DND-41 (cell line): Measurements from ENCODE around the gene GRB2.

ENCODE experiments used
- ATAC-seq: fragments of 200-7000 bp; cut with Tn5 transposase; 3 replicates; pipeline ENCODE4 v1.9.1; 2021; ENCODE audit warnings: low read depth; ENCODE audit not compliant: insufficient read depth
- DNase-seq: peaks from one replicate; pipeline ENCODE4 v3.0.0-alpha.2; 2020
- H2AFZ ChIP-seq: 2 replicates; pipeline ENCODE4 v1.6.0; 2012; ENCODE audit warnings: low read depth, low read length
- H3K27ac ChIP-seq: 2 replicates; pipeline ENCODE4 v1.5.1; 2012; ENCODE audit warnings: low read length, inconsistent platforms
- H3K27me3 ChIP-seq: fragments of 200-600 bp; sonication (generic); 2 replicates; pipeline ENCODE4 v1.6.0; 2012; ENCODE audit warnings: low read length, mild to moderate bottlenecking, inconsistent platforms; ENCODE audit not compliant: insufficient read depth, poor library complexity
- H3K36me3 ChIP-seq: 2 replicates; pipeline ENCODE4 v1.5.1; 2012; ENCODE audit warnings: low read length, inconsistent platforms; ENCODE audit not compliant: insufficient read depth
- H3K4me1 ChIP-seq: 2 replicates; pipeline ENCODE4 v1.5.1; 2012; ENCODE audit warnings: mild to moderate bottlenecking, low read length; ENCODE audit not compliant: insufficient read depth
- H3K4me2 ChIP-seq: 2 replicates; pipeline ENCODE4 v1.6.0; 2012; ENCODE audit warnings: mild to moderate bottlenecking, moderate library complexity, low read length, inconsistent platforms; ENCODE audit not compliant: insufficient read depth
- H3K4me3 ChIP-seq, 2 experiments: fragments of 200-600 bp in 1 of 2; shearing (Covaris generic) in 1 of 2; 2 replicates each; pipeline ENCODE4 v1.5.1; 2012 to 2016; ENCODE audit warnings: inconsistent platforms in 2 of 2, low read length in 2 of 2, mild to moderate bottlenecking in 2 of 2, low read depth in 1 of 2, moderate library complexity in 1 of 2
- H3K79me2 ChIP-seq: 2 replicates; pipeline ENCODE4 v1.6.0; 2012; ENCODE audit warnings: low read length, inconsistent platforms; ENCODE audit not compliant: insufficient read depth
- H3K9ac ChIP-seq: 2 replicates; pipeline ENCODE4 v1.6.0; 2012; ENCODE audit warnings: low read depth, mild to moderate bottlenecking, inconsistent platforms, low read length, moderate library complexity
- H3K9me3 ChIP-seq: 2 replicates; pipeline ENCODE4 v1.5.1; 2012; ENCODE audit warnings: low read length, moderate library complexity, mild to moderate bottlenecking, inconsistent platforms; ENCODE audit not compliant: insufficient read depth, severe bottlenecking
- H4K20me1 ChIP-seq: 2 replicates; pipeline ENCODE4 v1.6.0; 2012; ENCODE audit warnings: low read length; ENCODE audit not compliant: insufficient read depth
- CTCF ChIP-seq: IDR thresholded peaks from 2 replicates; pipeline ENCODE4 v1.5.1; 2012; ENCODE audit warnings: borderline replicate concordance, low read length, moderate library complexity, mild to moderate bottlenecking; ENCODE audit not compliant: poor library complexity, severe bottlenecking; ENCODE audit errors: extremely low read depth
- EZH2 ChIP-seq: IDR thresholded peaks from 3 replicates; pipeline ENCODE4 v1.6.1; 2012; ENCODE audit warnings: borderline replicate concordance, low read depth, mild to moderate bottlenecking, moderate library complexity, low read length, inconsistent platforms; ENCODE audit not compliant: severe bottlenecking

The GRB2 gene

GRCh38 chr17:75271233-75271954 is 134.1 kb downstream of the GRB2 start:
- H3K9ac ChIP-seq, result peak overlapping the region; percentile 91
- peak overlapping the region; percentile 89 for H3K27ac ChIP-seq
- H3K4me1 ChIP-seq, result peaks cover 41% of the 10 kb centered on the region
- peaks cover 39% of the 10 kb centered on the region for H3K79me2 ChIP-seq
- peaks cover 8% of the 10 kb centered on the region for H4K20me1 ChIP-seq
- peak overlapping the region; percentile 96 for H2AFZ ChIP-seq
- no peak for TF ChIP-seq EZH2
- peak; percentile 84 for TF ChIP-seq CTCF
- peak overlapping the region; percentile 86 for H3K4me2 ChIP-seq
- peaks cover 47% of the 10 kb centered on the region for H3K36me3 ChIP-seq
- DNase-seq (peak; percentile 85), ATAC-seq (peak; percentile 77)
- no peaks in the 10 kb centered on the region for H3K9me3 ChIP-seq
- peak overlapping the region; percentile 76 to 98 for H3K4me3 ChIP-seq
- H3K27me3 ChIP-seq, result no peaks in the 10 kb centered on the region

GRCh38 chr17:75270966-75271232 is 134.6 kb downstream of the GRB2 start, which contains the start of gene MIF4GD:
Gene MIF4GD (minus strand): TSS chr17:75271231. CDS start chr17:75270195, 1,036 bp downstream.
- Histone ChIP-seq H3K9me3 (no peaks in the 10 kb centered on the region), H3K27me3 (no peaks in the 10 kb centered on the region), H4K20me1 (peaks cover 8% of the 10 kb centered on the region), H3K9ac (peak within 1 kb of the TSS; percentile 91), H2AFZ (peak within 1 kb of the TSS; percentile 96), H3K27ac (peak within 1 kb of the TSS; percentile 89), H3K4me1 (peaks cover 41% of the 10 kb centered on the region), H3K36me3 (peaks cover 52% of the 10 kb centered on the region), H3K79me2 (peaks cover 39% of the 10 kb centered on the region), H3K4me2 (peak within 1 kb of the TSS; percentile 96), H3K4me3 (peak within 1 kb of the TSS; percentile 76 to 98)
- ATAC-seq, result no peak
- no peak for TF ChIP-seq EZH2
- no peak for TF ChIP-seq CTCF
- DNase-seq, result no peak

- Histone ChIP-seq H3K36me3 (peaks cover 53% of the 10 kb centered on the region), H2AFZ (peak overlapping the region; percentile 91), H3K4me1 (peaks cover 41% of the 10 kb centered on the region), H3K4me2 (peak overlapping the region; percentile 96), H3K27me3 (no peaks in the 10 kb centered on the region), H3K9ac (peak overlapping the region; percentile 91), H3K4me3 (peak overlapping the region; percentile 64 to 98; a peak in 3 of 4 replicates), H3K27ac (peak overlapping the region; percentile 80), H3K9me3 (no peaks in the 10 kb centered on the region), H3K79me2 (peaks cover 40% of the 10 kb centered on the region), H4K20me1 (peaks cover 8% of the 10 kb centered on the region)
- peak; percentile 67 for TF ChIP-seq CTCF
- no peak for TF ChIP-seq EZH2
- DNase-seq (peak; percentile 68), ATAC-seq (peak; percentile 50)
Observed at GRCh38 chr17:75270218-75270965, 135.1 kb downstream of the GRB2 start.
